ENCODE data around the gene FRMPD1.

Gene FRMPD1

DNA sequence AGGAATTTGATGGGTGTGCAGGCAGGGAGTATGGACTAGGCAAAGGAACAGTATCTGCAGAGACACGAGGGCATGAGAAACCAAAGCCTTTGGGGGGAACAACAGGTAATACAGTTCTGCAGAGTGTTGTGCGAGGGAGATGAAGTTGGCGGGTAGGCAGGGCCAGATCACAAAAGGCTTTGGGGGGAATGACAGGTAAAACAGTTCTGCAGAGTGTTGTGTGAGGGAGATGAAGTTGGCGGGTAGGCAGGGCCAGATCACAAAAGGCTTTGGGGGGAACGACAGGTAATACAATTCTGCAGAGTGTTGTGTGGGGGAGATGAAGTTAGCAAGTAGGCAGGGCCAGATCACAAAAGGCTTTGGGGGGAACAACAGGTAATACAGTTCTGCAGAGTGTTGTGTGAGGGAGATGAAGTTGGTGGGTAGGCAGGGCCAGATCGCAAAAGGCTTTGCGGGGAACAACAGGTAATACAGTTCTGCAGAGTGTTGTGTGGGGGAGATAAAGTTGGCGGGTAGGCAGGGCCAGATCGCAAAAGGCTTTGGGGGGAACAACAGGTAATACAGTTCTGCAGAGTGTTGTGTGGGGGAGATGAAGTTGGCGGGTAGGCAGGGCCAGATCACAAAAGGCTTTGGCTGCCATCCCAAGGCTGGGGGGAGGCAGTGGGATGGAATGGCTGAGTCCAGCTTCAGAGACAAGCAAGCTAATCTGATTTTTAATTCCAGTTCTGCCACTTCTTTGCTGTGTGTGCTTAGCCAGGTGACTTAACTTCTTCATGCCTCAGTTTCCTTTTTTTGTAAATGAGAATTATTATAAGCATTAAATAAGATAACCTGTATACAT is 33.0 kb downstream of the FRMPD1 start:
- DNase-seq = no peak

DNA sequence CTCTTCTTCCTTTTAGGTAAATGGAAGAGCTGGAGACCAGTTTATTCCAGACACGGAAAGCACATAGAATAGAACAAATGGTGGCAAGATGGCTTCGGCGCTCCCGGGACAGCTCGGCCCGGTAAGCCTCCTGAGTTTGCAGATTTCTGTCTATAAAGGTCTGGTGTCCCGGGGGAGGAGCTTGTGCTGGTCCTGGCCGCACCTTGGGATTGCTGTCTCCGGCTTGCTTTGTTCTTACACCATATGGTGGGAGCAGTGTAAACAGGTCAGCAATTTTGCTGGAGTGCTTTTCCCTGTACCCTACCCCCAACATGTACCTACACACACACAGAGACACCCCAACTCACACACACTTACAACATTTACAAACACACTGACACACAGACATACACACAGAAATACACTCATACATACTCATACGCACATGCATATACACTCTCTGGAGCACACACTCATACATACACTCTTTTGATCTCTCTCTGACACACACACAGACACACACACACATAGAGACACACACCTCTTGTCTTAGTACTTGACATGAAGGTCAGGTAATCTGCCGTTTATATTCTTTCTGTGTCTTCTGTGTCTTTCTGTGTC is 42.0 kb downstream of the FRMPD1 start:
- no peak for DNase-seq

DNA sequence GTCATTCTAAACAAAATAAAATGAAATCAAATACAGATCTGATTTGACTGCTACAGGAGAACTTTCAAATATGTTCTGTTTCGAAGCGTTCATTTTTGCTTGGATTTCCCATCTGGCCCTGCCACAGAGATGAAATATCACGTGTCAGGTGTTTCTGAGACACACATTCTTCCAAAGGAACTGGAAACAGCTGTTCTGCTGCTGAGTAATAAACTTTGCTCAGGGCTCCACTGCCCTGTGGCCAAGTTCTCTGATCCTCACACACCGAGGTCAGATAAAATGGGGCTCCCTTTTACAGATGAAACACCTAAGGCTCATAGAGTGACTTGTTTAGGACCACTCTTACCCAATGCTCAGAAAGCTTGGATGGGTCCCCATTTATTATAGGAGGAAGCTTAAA is 42.5 kb downstream of the FRMPD1 start:
- no peak for DNase-seq

- no peak for DNase-seq
Observed at GRCh38 chr9:37694355-37694754, 43.6 kb downstream of the FRMPD1 start.

DNA sequence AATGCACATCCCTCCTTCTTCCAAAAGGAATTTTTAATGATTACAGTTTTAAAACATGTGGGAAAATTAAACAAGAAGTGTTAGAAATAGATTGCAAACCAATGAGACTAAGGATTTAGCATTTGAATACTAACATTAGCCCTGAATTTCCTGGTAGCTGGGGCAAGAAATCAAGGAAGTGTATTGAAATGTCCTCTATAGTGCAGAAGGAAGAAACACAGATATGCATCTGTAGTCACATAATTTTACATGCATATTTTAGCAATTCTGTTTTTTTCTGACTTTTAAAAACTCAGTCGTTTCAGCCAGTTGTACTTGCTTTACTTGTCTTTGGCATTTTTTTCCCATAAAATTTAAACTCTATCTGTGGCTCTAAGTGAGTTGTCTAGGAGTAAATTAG is 45.8 kb downstream of the FRMPD1 start:
- no peak for DNase-seq

DNA sequence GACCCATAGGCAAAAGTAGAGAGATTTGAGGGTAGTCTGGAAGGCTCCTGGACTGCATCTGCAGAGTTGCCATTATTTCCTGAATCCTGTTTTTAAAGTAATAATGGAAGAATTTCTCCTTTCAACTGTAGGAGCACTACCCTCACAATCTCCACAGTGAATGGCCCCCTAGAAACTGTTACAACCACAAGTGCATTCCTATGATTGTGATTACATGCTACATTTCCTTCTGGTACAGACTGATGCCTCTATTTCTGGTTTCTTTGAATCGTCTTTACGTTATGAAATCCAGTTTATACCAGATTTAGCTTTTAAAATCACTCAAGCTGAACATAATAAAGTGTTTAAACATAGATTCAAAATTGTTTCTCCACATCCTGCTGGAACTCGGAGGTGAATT is 49.4 kb downstream of the FRMPD1 start:
- no peak for DNase-seq

DNA sequence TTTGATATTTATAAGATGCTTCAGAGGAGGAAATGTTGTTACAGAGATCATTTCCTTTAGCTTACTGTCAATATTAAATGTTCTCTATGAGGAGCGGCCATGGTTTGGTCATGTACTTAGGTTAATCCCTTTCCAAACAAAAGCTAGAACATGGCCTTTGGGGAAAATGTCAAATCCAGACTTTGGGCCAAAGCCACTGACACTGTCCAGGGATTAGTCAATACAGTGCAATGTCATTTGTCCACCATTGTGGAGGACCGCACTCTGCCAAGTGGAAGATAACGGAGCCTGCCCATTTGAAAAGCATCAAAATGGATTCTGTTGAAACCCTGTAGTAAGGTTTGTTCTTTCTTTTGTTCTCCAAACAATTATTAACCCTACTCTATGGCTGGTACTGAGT is 50.1 kb downstream of the FRMPD1 start:
- DNase-seq = no peak

GRCh38 chr9:37705787-37706186 is 55.0 kb downstream of the FRMPD1 start:
- no peak for DNase-seq

GRCh38 chr9:37706290-37706689 is 55.5 kb downstream of the FRMPD1 start:
- DNase-seq = no peak

DNA sequence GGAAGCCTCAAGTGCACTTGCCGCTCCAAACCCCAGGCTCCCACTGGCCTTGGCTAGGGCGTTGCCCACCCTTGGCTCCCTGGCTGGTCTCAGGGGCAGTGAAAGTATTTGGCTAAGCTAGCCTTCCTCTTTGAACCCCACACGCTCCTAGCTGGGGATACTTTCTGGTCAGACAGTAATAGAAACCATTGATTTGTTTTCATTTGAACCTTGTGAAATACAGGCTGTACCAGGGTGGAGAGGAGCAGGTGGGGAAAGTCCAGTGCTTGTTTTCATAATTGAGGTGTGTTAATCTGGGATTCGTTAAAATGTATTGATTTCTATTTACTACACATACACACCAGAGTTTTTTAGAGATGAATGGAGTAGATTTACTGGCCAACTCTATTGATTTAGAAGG is 57.0 kb downstream of the FRMPD1 start:
- no peak for DNase-seq

DNA sequence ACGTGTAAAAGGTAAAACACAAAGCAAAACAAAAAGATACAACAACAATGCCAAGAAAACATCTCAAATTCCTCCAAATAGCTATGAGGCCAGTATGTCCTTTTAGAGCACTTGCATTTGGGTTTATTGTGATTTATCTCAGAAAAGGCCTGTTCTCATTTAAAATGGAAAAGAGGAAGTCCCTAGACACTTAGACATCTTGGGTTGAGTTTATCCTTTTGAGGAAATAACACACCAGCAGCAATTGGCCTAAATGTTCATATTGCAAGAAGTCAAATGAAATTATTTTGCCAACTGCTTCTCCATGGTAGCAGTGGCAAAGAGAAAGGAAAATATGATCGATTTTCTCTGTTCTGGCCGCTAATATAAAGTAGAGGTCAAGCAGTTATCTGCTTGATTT is 59.3 kb downstream of the FRMPD1 start:
- no peak for DNase-seq

GRCh38 chr9:37715260-37715659 is 64.5 kb downstream of the FRMPD1 start:
- DNase-seq = no peak

DNA sequence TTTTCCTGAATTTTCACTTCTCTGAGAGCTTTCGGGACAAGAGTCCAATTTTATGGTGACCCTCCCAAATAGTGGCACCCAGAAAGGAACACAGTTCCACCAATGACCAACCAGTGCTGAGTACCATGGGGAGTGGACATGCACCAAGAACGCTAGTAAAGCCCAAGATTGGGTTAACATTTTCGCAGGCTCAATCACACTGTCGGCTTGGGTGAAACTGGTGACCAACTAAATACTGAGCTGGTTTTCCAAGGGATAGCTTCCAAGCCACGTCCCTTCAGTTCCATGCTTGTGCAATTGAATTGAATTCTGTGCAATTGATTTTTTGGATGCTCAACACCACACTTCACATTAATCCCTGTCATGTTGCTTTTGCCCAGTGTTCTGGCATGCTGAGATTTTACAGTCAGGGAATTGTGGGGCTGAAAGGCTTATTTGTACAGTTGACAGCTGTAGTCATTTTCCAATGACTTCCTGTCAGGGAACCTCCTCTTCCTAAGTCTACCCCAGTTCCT is 65.3 kb downstream of the FRMPD1 start:
- no peak for DNase-seq

- no peak for DNase-seq
Observed at GRCh38 chr9:37719526-37719925, 68.8 kb downstream of the FRMPD1 start.

GRCh38 chr9:37727013-37727412 is 76.3 kb downstream of the FRMPD1 start:
- no peak for DNase-seq

- no peak for DNase-seq
Observed at GRCh38 chr9:37729499-37729898, 78.7 kb downstream of the FRMPD1 start.

GRCh38 chr9:37730256-37730655 is 79.5 kb downstream of the FRMPD1 start:
- DNase-seq = no peak

- no peak for DNase-seq
Observed at GRCh38 chr9:37730839-37731238, 80.1 kb downstream of the FRMPD1 start.

GRCh38 chr9:37732086-37732741 is 81.5 kb downstream of the FRMPD1 start:
- DNase-seq = no peak

GRCh38 chr9:37732952-37733351 is 82.2 kb downstream of the FRMPD1 start:
- no peak for DNase-seq

- DNase-seq = no peak
Observed at GRCh38 chr9:37739222-37739621, 88.5 kb downstream of the FRMPD1 start.

- no peak for DNase-seq
Observed at GRCh38 chr9:37740128-37740527, 89.4 kb downstream of the FRMPD1 start.

DNA sequence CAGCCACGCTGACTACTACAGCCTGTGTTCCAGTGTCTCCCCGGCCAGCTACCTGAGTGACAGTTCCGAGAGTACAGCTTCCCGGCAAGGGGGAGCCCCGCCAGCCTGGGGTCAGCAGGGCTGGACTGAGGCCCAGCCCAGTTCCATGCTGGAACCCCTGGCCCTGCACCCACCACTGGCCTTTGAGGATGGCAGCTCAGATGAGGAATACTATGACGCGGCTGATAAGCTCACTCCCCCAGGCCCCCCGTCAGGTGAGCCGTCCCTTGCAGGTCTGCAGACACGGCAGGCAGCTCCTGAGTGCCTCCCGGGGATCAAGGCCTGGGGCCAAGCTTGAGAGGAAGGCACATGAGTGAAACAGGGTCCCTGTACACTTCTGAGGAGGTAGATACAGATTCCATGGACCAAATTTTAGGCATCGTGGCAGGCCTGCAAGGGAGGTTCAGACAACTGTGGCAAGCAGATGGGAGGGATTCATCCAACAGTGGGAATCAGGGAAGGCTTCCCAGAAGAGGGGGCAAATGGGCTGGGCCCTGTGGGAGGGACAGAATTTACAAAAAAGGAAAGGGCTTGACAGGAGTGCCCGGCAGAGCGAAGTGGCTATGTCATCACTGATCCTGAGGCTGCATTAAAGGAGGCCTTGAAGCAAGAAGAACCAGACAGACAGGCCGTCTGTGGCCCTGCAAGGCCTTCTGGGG is 90.0 kb downstream of the FRMPD1 start:
- no peak for DNase-seq

Data from activated effector memory CD4-positive, alpha-beta T cell treated with Interleukin-2 at 50 U/mL for 16 hours (primary cell).